GM19372 (cell line): ENCODE measurements around the gene AP3B2.
"Not testable (repeated sequence)": the region's sequence is repeated elsewhere in the genome, so short reads cannot be mapped to it uniquely, and the experiment has no call there.

Experiments
- ATAC-seq: cut with Tn5 transposase; IDR thresholded peaks from one replicate; pipeline ENCODE4 v1.9.1; 2021; ENCODE audit warnings: mild to moderate bottlenecking, low read depth, moderate library complexity; ENCODE audit not compliant: unreplicated experiment

Gene AP3B2

GRCh38 chr15:82709421-82710207, at the start of gene AP3B2:
TSS of gene AP3B2 (minus strand) at chr15:82709875. CDS start at chr15:82709706, 169 bp downstream.
- ATAC-seq = peak; percentile 86

- no peak for ATAC-seq
Measured at GRCh38 chr15:82751308-82751707, 41.6 kb upstream of the AP3B2 start.

GRCh38 chr15:82750831-82751180, 41.1 kb upstream of the AP3B2 start:
- ATAC-seq = peak; percentile 31

GRCh38 chr15:82749951-82750830, 40.5 kb upstream of the AP3B2 start:
- ATAC-seq = peak; percentile 89

- no peak for ATAC-seq
Measured at GRCh38 chr15:82748315-82748714, 38.6 kb upstream of the AP3B2 start.

GRCh38 chr15:82743810-82744209, 34.1 kb upstream of the AP3B2 start:
- no peak for ATAC-seq

GRCh38 chr15:82742134-82742533, 32.5 kb upstream of the AP3B2 start:
- no peak for ATAC-seq

GRCh38 chr15:82739086-82739485, 29.4 kb upstream of the AP3B2 start:
- no peak for ATAC-seq

GRCh38 chr15:82737975-82738374, 28.3 kb upstream of the AP3B2 start:
- no peak for ATAC-seq

GRCh38 chr15:82731527-82731926, 21.9 kb upstream of the AP3B2 start:
- ATAC-seq = no peak

- no peak for ATAC-seq
Measured at GRCh38 chr15:82730022-82730530, 20.4 kb upstream of the AP3B2 start.

GRCh38 chr15:82726816-82727215, 17.1 kb upstream of the AP3B2 start:
- ATAC-seq = no peak

GRCh38 chr15:82715003-82715402, 5.3 kb upstream of the AP3B2 start:
- ATAC-seq = no peak

- no peak for ATAC-seq
Measured at GRCh38 chr15:82714016-82714415, 4.3 kb upstream of the AP3B2 start.

GRCh38 chr15:82712036-82712435, 2.4 kb upstream of the AP3B2 start:
- no peak for ATAC-seq

- no peak for ATAC-seq
Measured at GRCh38 chr15:82710926-82711490, 1.3 kb upstream of the AP3B2 start.

GRCh38 chr15:82710208-82710555, 507 bp upstream of the AP3B2 start:
- no peak for ATAC-seq

GRCh38 chr15:82709081-82709420, 624 bp downstream of the AP3B2 start:
- ATAC-seq = no peak

- ATAC-seq = not testable (repeated sequence)
Measured at GRCh38 chr15:82705856-82706255, 3.8 kb downstream of the AP3B2 start.

GRCh38 chr15:82699726-82700125, 9.9 kb downstream of the AP3B2 start:
- no peak for ATAC-seq

GRCh38 chr15:82698711-82699345, 10.8 kb downstream of the AP3B2 start:
- no peak for ATAC-seq
